SJCRH30 (cell line): ENCODE measurements around the gene ANXA2R. TPM values are rescaled to one million over a fixed set of nuclear protein-coding genes. Genes with fewer than 3 reads are reported as not detected.
"Not testable (repeated sequence)": the region's sequence is repeated elsewhere in the genome, so short reads cannot be mapped to it uniquely, and the experiment has no call there.

ENCODE experiments used
- DNase-seq, 2 experiments: peaks; one replicate each; pipeline ENCODE4 v3.0.0-alpha.2; 2015 to 2020
- H3K27ac ChIP-seq: fragments of 250-450 bp; sonication (Bioruptor Pico); 2 replicates; pipeline ENCODE4 v1.5.1; 2020; ENCODE audit warnings: mild to moderate bottlenecking, moderate library complexity
- H3K27me3 ChIP-seq: fragments of 250-450 bp; sonication (Bioruptor Pico); 2 replicates; pipeline ENCODE4 v1.5.1; 2020; ENCODE audit warnings: mild to moderate bottlenecking, moderate library complexity
- H3K36me3 ChIP-seq: fragments of 250-450 bp; sonication (Bioruptor Pico); 2 replicates; pipeline ENCODE4 v1.5.1; 2020; ENCODE audit warnings: mild to moderate bottlenecking, moderate library complexity
- H3K4me1 ChIP-seq: fragments of 250-450 bp; sonication (Bioruptor Pico); 2 replicates; pipeline ENCODE4 v1.5.1; 2020; ENCODE audit warnings: mild to moderate bottlenecking, moderate library complexity
- H3K4me3 ChIP-seq: fragments of 250-450 bp; sonication (Bioruptor Pico); 2 replicates; pipeline ENCODE4 v1.5.1; 2020; ENCODE audit warnings: mild to moderate bottlenecking, moderate library complexity
- H3K9me3 ChIP-seq: fragments of 250-450 bp; sonication (Bioruptor Pico); replicated peaks from 2 replicates; pipeline ENCODE4 v1.5.1; 2020; ENCODE audit warnings: mild to moderate bottlenecking, moderate library complexity
- total RNA-seq: library from RNA; depleted of rRNA; stranded (reverse); fragments of >200 nt; shearing (Covaris generic); gene quantifications from 2 replicates; pipeline ENCODE4 v1.2.3, GENCODE V29; 2014; rRNA removed

Gene ANXA2R, protein sequence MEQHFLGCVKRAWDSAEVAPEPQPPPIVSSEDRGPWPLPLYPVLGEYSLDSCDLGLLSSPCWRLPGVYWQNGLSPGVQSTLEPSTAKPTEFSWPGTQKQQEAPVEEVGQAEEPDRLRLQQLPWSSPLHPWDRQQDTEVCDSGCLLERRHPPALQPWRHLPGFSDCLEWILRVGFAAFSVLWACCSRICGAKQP
- total RNA-seq: 3.3 and 3.5 TPM in 2 replicates

DNA sequence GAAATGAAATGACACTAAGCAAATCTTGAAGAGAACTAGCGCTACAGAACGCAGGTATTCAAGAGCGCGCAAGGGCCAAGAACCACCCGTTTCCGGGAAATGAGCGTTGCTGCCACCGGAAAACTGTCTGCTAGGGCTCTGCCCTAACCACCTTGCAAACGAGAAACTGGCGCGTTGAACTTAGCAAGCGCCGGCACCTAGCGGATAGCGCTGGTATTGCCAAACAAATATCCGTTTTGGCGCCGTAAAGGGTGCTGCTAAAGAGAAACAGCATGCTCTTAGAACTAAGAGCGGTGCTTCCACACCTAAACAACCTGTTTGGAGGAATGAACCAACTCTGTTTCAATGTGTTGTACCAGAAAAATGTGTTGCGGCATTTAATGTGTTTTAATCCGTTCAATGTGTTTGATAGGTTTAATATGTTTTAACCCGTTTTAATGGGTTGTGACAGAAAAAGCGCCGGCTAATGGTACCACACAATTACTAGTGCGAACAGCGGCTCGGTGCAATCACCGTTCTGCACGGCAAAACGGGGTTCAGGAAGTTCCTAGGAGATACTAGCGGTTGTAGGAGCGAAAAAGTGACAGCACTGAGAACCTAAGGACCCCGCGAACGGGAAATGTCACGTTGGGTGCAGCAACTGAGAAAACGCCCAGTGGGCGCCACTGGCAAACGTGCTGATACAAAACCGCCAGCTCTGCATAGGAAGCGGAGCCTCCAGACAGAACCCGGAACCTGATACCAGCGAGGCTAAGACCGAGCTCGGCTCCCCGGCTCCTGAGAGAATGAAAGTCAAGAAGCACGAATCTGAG, at the start of gene ANXA2R:
Gene ANXA2R, minus strand, starts transcription at position 33 of the 812 bp plus-strand sequence. CDS start 273 bp downstream, outside the sequence.
- Histone ChIP-seq H3K27me3 (no peaks in the 10 kb centered on the region), H3K4me1 (peaks cover 2% of the 10 kb centered on the region; the same call in 1 of the 2 replicates), H3K27ac (peak within 1 kb of the TSS; percentile 67; the same call in 1 of the 2 replicates), H3K36me3 (no peaks in the 10 kb centered on the region), H3K4me3 (peak within 1 kb of the TSS; percentile 67), H3K9me3 (no peaks in the 10 kb centered on the region)
- DNase-seq: peak; percentile 91 to 97

DNA sequence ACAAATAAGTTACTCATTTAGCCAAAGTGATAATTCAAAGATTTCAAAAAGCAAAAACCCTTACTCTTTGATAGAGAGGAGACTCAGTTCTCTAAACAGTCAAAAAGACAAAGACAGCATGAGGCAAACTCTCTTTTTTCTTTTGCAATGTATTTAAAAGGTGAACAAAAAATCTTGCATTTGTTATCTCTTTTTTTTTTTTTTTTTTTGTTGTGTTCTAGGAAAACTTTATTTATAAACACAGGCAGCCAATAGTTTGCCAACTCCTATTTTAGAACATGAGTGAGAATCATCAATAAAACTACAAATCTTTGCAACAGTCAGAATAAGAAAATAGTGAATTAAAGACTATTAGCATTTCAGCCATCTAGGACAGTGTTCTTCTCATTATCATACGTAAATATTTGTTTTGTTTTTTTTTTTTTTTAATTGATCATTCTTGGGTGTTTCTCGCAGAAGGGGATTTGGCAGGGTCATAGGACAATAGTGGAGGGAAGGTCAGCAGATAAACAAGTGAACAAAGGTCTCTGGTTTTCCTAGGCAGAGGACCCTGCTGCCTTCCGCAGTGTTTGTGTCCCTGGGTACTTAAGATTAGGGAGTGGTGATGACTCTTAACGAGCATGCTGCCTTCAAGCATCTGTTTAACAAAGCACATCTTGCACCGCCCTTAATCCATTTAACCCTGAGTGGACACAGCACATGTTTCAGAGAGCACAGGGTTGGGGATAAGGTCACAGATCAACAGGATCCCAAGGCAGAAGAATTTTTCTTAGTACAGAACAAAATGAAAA, 46.2 kb upstream of the ANXA2R start:
- DNase-seq, H3K4me3 ChIP-seq, H3K27me3 ChIP-seq, H3K27ac ChIP-seq, H3K4me1 ChIP-seq, H3K9me3 ChIP-seq, H3K36me3 ChIP-seq: not testable (repeated sequence)

DNA sequence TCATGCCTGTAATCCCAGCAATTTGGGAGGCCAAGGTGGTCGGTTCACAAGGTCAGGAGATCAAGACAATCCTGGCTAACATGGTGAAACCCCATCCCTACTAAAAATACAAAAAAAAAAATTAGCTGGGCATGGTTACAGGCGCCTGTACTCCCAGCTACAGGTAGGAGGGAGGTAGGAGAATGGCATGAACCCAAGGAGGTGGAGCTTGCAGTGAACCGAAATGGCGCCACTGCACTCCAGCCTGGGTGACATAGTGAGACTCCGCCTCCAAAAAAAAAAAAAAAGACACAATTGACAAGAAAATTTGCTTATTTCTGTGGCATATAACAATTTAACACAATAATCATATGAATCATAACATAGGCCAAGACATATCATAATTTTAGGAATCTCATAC, 45.3 kb upstream of the ANXA2R start:
- no peaks in the 10 kb centered on the region for H3K4me1 ChIP-seq
- H3K27me3 ChIP-seq: no peaks in the 10 kb centered on the region
- no peak for DNase-seq
- no peak overlapping the region for H3K4me3 ChIP-seq
- H3K36me3 ChIP-seq: peaks cover 4% of the 10 kb centered on the region
- no peak overlapping the region for H3K27ac ChIP-seq
- H3K9me3 ChIP-seq: 0 out of 2 replicates have a peak, but pooled peaks cover 3% of the 10 kb centered on the region

DNA sequence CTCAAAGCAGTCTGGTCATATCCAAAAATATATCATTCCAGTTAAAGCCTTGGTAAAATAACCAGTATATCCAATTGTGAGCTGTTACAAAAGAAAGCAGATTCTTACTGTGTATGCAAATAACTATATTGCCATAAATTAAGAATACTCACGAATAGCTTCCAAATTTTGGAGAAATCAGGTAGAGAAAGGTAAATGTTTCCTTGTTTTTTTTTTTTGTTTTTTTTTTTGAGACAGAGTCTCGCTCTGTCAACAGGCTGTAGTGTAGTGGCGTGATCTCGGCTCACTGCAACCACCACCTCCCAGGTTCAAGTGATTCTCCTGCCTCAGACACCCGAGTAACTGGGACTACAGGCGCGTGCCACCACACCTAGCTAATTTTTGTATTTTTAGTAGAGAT, 44.3 kb upstream of the ANXA2R start:
- not testable (repeated sequence) for H3K9me3 ChIP-seq, H3K4me1 ChIP-seq, H3K27me3 ChIP-seq, H3K27ac ChIP-seq, H3K4me3 ChIP-seq, DNase-seq
- H3K36me3 ChIP-seq: peaks cover 12% of the 10 kb centered on the region

DNA sequence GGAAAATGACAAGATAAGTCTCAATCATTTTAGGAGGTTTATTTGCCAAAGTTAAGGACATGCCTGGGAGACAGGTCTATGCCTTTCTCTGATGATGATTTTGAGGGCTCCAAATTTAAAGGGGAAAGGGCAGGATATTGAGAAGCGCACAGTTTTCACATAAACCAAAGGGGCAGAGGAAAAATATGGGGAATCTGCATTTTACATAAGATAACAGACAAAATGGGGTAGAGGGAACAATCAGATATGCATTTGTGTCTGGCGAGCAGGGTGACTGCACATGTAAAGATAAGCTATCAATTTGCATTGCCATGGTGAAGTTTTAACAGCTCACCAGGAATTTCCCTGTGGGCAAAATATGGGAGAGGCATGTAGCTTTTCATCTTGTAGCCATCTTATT, 41.2 kb upstream of the ANXA2R start:
- DNase-seq, H3K27me3 ChIP-seq: not testable (repeated sequence)

DNA sequence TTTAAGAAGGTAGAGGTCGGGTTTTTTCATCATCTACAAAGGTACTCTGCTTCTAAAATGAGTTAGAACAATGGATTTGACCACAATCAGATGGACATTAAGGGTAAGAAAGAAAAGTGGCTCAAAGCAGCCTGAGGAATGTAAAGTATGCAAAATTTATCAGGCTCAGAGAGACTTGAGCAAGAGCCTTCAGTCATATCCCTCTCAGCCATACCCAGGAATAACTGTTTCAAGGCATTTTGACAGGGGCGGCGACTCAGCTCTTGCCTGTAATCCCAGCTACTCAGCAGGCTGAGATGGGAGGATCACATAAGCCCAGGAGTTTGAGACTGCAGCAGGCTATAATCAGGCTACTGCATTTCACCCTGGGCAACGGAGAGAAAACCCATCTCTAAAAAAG, 38.8 kb upstream of the ANXA2R start:
- Histone ChIP-seq H3K4me1 (no peaks in the 10 kb centered on the region), H3K27ac (no peak overlapping the region), H3K4me3 (no peak overlapping the region), H3K9me3 (no peaks in the 10 kb centered on the region), H3K27me3 (no peaks in the 10 kb centered on the region), H3K36me3 (peaks cover 22% of the 10 kb centered on the region)
- DNase-seq: no peak

More for the DNA sequence above, 41.2 kb upstream of the ANXA2R start:
- not testable (repeated sequence) for H3K4me1 ChIP-seq, H3K4me3 ChIP-seq, H3K9me3 ChIP-seq, H3K27ac ChIP-seq
- H3K36me3 ChIP-seq: peaks cover 15% of the 10 kb centered on the region

DNA sequence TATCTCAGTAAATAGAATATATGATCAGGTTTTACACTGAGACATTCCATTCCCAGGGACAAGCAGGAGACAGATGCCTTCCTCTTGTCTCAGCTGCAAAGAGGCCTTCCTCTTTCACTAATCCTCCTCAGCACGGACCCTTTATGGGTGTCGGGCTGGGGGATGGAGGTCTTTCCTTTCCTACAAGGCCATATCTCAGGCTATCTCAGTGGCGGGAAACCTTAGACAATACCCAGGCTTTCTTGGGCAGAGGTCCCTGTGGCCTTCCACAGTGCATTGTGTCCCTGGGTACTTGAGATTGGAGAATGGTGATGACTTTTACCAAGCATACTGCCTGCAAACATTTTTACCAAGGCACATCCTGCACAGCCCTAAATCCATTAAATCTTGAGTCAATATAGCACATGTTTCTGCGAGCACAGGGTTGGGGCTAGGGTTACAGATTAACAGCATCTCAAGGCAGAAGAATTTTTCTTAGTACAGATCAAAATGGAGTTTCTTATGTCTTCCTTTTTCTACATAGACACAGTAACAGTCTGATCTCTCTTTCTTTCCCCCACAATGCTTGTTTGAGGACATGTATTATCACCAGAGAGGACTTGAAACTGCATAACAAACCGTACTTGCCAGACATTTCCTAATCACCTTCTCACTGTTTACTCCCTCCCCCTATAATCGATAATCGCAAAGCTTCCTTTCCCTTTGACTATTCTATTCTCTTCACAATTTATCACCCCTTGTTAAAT, 37.5 kb upstream of the ANXA2R start:
- not testable (repeated sequence) for H3K27me3 ChIP-seq
- H3K36me3 ChIP-seq: peaks cover 22% of the 10 kb centered on the region

DNA sequence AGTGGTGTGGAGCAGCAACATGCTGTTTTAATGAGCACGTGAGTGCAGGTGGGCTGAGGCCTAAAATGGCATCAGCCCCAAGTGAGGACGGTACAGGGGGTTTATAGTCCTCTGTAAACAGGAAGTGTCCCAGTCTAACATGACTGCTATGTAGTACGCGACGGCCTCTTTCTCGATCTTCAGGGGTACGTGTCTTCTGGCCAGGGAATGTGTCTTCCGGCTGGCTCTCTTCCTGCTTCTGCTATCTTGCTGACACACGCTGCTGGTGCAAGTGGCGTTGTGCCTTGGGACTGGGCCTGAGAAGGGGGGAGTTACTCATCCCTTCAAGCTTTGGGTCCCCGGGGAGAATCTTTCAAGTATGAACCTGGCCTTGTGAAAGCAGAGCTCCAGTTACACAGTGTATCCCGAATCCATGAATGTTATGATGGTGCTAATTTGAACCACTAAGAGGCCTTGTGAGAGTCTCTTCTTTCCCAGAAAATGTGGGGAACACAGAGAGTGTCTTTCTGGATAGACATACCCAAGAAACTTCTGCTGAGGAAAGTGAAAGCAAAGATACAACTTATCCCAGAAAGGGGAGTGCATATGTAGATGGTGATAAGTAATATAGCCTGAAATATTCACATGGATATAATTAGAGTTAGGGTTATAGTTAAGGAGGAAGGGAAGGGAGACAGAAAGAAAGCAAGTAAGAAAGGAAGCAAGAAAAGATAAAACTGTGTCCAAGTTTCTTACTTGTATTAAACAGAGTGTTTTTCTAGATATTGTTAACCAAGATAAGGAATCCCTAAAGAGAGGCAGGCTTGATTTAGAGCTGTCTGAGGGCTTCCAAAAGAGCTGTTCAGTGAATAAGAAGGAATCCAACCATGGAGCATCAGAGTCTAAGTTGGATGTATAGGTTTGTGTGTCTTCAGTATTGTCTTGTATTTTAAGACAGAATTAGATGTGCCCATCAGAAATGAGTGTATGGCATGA, 35.5 kb upstream of the ANXA2R start:
- no peak overlapping the region for H3K27ac ChIP-seq
- no peak overlapping the region for H3K4me3 ChIP-seq
- peaks cover 27% of the 10 kb centered on the region for H3K36me3 ChIP-seq
- no peak for DNase-seq
- no peaks in the 10 kb centered on the region for H3K4me1 ChIP-seq
- no peaks in the 10 kb centered on the region for H3K27me3 ChIP-seq
- no peaks in the 10 kb centered on the region for H3K9me3 ChIP-seq

More for the DNA sequence above, 37.5 kb upstream of the ANXA2R start:
- H3K9me3 ChIP-seq, H3K4me1 ChIP-seq, H3K27ac ChIP-seq, H3K4me3 ChIP-seq, DNase-seq: not testable (repeated sequence)

DNA sequence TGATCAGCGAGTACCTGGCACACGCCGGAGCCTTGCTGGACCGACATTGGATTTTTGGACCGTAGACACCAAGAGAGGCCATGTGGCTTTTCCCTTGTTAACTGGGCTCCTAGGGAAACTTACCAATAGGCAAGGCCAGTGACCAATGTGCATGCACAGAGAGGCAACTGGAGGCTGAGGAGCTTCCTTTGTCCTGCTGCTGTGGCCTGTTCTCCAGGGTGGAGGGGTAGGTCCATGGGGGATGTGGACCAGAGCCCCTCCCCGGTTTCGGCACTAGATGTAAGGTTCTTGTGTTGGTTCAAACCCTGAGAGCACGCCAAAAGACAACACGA, 34.8 kb upstream of the ANXA2R start:
- Histone ChIP-seq H3K4me3 (no peak overlapping the region), H3K36me3 (peaks cover 26% of the 10 kb centered on the region), H3K4me1 (no peaks in the 10 kb centered on the region), H3K9me3 (no peaks in the 10 kb centered on the region), H3K27me3 (no peaks in the 10 kb centered on the region), H3K27ac (no peak overlapping the region)
- DNase-seq: no peak

DNA sequence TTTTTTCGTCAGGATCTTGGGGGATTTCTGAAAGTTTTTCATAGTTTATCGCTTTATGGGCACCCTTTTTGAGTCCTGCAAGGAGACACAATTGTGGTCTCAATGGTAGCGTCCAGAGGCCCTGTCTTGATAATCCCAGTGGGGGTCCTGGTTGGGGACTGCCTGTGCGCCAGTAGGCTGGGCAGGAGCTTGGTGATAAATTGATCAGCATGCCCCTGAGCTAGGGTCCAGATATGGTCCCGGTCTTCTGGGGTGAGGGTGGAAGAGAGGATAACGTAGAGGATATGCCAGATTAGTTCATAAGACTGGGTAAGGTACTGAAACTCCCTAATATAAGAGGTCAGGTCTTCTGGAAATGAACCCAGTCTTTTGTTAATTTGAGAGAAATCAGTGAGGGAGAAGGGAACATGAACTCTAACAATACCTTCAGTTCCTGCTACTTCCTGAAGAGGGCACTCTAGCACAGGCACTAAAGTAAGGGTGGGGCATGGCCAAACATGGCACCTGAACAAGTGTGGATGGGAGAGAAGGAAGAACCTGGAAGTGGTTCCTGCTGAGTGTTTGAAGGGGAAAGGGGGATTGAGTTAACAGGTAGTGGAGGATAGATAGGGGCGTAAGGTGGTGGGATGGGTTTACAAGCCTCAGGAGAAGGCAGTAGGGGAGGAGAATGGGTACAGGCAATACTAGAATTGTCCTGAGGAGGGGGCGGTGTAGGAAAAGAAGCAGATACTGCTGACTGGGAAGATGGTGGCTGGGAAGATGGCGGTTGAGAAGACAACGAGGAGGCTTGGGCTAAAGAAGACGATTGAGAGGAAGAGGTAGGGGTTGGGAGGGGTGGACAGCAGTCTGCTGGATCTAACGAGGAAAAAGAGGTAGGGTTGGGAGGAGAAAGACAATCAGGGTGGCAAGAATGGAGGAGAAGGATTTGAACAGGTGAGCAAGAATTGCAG, 33.8 kb upstream of the ANXA2R start:
- Histone ChIP-seq H3K27me3 (no peaks in the 10 kb centered on the region), H3K27ac (no peak overlapping the region), H3K36me3 (peaks cover 25% of the 10 kb centered on the region; the same call in 1 of the 2 replicates), H3K9me3 (no peaks in the 10 kb centered on the region), H3K4me3 (no peak overlapping the region), H3K4me1 (peaks cover 6% of the 10 kb centered on the region)
- DNase-seq: peak; percentile 53 to 74

DNA sequence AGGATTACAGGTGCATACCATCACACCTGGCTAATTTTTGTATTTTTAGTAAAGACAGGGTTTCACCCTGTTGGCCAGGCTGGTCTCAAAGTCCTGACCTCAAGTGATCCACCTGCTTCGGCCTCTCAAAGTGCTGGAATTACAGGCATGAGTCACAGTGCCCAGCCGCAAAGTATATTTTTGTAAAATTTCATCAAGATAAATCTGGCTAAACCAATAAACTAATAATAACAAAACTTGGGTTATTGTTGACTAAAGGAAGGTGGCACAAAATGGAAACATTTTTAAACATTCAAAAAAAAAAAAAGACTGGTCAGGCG, 29.2 kb upstream of the ANXA2R start:
- not testable (repeated sequence) for DNase-seq

DNA sequence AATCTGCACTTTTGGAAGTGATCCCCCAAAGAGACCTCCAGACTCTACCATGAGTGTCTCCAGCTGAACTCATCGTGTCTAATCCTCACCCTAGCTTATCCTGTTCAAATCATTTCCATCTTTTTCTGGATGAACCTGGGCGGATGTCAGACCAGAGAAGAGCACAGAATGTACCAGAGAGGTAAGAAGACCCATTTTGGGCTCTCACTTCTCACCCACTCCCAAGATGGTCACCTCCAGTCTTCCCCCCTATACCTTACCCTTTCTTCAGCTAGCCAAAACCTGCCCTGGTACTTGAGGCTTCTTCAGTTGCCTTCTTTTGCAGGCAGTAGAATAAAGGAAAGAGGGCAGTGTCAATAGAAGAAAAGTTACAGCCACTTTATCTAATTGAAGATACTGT, 27.9 kb upstream of the ANXA2R start:
- Histone ChIP-seq H3K4me3 (peak overlapping the region; percentile 94), H3K9me3 (no peaks in the 10 kb centered on the region), H3K27ac (peak overlapping the region; percentile 95; the same call in 1 of the 2 replicates), H3K36me3 (peaks cover 14% of the 10 kb centered on the region; the same call in 1 of the 2 replicates), H3K27me3 (no peaks in the 10 kb centered on the region), H3K4me1 (peaks cover 16% of the 10 kb centered on the region)
- DNase-seq: no peak

More for the DNA sequence above, 29.2 kb upstream of the ANXA2R start:
- H3K27ac ChIP-seq: peak overlapping the region; percentile 10; the same call in 1 of the 2 replicates
- not testable (repeated sequence) for H3K27me3 ChIP-seq, H3K4me3 ChIP-seq, H3K9me3 ChIP-seq
- H3K36me3 ChIP-seq: peaks cover 14% of the 10 kb centered on the region; the same call in 1 of the 2 replicates
- H3K4me1 ChIP-seq: peaks cover 16% of the 10 kb centered on the region
